DMS153 treated with DMSO at 0.1 percent for 48 hours (cell line): Measurements from ENCODE around the gene EPHB2.

ENCODE experiments used
- DNase-seq: peaks from one replicate; lab custom pipeline; 2025; ENCODE audit not compliant: unreplicated experiment; lab: John Stamatoyannopoulos, UW

EPHB2 gene

GRCh38 chr1:22721122-22721873 lies 10.7 kb downstream of the EPHB2 start:
- no peak for DNase-seq

GRCh38 chr1:22722901-22723550 lies 12.4 kb downstream of the EPHB2 start:
- no peak for DNase-seq

GRCh38 chr1:22727873-22728272 lies 17.2 kb downstream of the EPHB2 start:
- DNase-seq = no peak

- no peak for DNase-seq
Observed at GRCh38 chr1:22728751-22729399, 18.2 kb downstream of the EPHB2 start.

GRCh38 chr1:22729400-22729773 lies 18.7 kb downstream of the EPHB2 start:
- DNase-seq = no peak

- DNase-seq = no peak
Observed at GRCh38 chr1:22729912-22730311, 19.3 kb downstream of the EPHB2 start.

- DNase-seq = no peak
Observed at GRCh38 chr1:22731924-22732720, 21.5 kb downstream of the EPHB2 start.

- DNase-seq = no peak
Observed at GRCh38 chr1:22733643-22734042, 23.0 kb downstream of the EPHB2 start.

GRCh38 chr1:22736501-22737080 lies 26.0 kb downstream of the EPHB2 start:
- no peak for DNase-seq

- no peak for DNase-seq
Observed at GRCh38 chr1:22737374-22738068, 26.9 kb downstream of the EPHB2 start.

- no peak for DNase-seq
Observed at GRCh38 chr1:22738069-22738435, 27.4 kb downstream of the EPHB2 start.

GRCh38 chr1:22738522-22738921 lies 27.9 kb downstream of the EPHB2 start:
- DNase-seq = no peak

- DNase-seq = no peak
Observed at GRCh38 chr1:22739648-22740385, 29.2 kb downstream of the EPHB2 start.

GRCh38 chr1:22741118-22741517 lies 30.5 kb downstream of the EPHB2 start:
- DNase-seq = no peak

- DNase-seq = no peak
Observed at GRCh38 chr1:22745669-22746585, 35.3 kb downstream of the EPHB2 start.

- DNase-seq = no peak
Observed at GRCh38 chr1:22747021-22747734, 36.5 kb downstream of the EPHB2 start.

- DNase-seq = no peak
Observed at GRCh38 chr1:22747735-22748073, 37.1 kb downstream of the EPHB2 start.

GRCh38 chr1:22749503-22749902 lies 38.9 kb downstream of the EPHB2 start:
- no peak for DNase-seq
